ENCODE data around the gene SNAPC3. TPM values are rescaled to one million over a fixed set of nuclear protein-coding genes. Genes with fewer than 3 reads are reported as not detected.

Gene SNAPC3
- total RNA-seq, 2 experiments from 2014 or later: 54.2 to 57.2 TPM

GRCh38 chr9:15492485-15493150, 69.9 kb downstream of the SNAPC3 start:
- H3K79me2 ChIP-seq (ENCODE audit: insufficient read depth, low read depth, low read length): peaks cover 51% of the 10 kb centered on the region
- TF ChIP-seq EZH2phosphoT487 (IDR thresholded peaks at IDR 0.05; ENCODE audit: borderline replicate concordance, low read depth, low read length): no peak
- TF ChIP-seq, protein P1, sequence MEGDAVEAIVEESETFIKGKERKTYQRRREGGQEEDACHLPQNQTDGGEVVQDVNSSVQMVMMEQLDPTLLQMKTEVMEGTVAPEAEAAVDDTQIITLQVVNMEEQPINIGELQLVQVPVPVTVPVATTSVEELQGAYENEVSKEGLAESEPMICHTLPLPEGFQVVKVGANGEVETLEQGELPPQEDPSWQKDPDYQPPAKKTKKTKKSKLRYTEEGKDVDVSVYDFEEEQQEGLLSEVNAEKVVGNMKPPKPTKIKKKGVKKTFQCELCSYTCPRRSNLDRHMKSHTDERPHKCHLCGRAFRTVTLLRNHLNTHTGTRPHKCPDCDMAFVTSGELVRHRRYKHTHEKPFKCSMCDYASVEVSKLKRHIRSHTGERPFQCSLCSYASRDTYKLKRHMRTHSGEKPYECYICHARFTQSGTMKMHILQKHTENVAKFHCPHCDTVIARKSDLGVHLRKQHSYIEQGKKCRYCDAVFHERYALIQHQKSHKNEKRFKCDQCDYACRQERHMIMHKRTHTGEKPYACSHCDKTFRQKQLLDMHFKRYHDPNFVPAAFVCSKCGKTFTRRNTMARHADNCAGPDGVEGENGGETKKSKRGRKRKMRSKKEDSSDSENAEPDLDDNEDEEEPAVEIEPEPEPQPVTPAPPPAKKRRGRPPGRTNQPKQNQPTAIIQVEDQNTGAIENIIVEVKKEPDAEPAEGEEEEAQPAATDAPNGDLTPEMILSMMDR (conservative IDR thresholded peaks at IDR 0.05; ENCODE audit: low read length): no peak
- no peak overlapping the region for H3K4me2 ChIP-seq (ENCODE audit: low read length)
- no peak for DNase-seq (ENCODE audit: low spot score)
- ChIA-PET CTCF (ENCODE audit: unreplicated experiment) (no interaction called here), POLR2A (no interaction called here)
- H3K4me1 ChIP-seq (ENCODE audit: insufficient read depth, low read length, poor library complexity, severe bottlenecking): no peaks in the 10 kb centered on the region
- no peak overlapping the region for H3K27ac ChIP-seq (ENCODE audit: low read depth, low read length, poor library complexity, severe bottlenecking)
- intact Hi-C loops (cut with micrococcal nuclease; ENCODE audit: unreplicated experiment): loop anchor here (5.0 kb wide), 1 partner anchor 40 kb away; no protein-coding TSS in a partner anchor
- H2AFZ ChIP-seq (ENCODE audit: low read length): no peak overlapping the region
- H4K20me1 ChIP-seq (ENCODE audit: insufficient read depth, low read length): no peaks in the 10 kb centered on the region
- peaks cover 98% of the 10 kb centered on the region for H3K36me3 ChIP-seq (ENCODE audit: insufficient read depth, low read length)
- no TSS peak for BruUV-seq (replicated peaks)
- H3K4me3 ChIP-seq (ENCODE audit: low read depth, low read length, poor library complexity, severe bottlenecking): no peak overlapping the region
- H3K9me2 ChIP-seq (ENCODE audit: insufficient read depth, low read length): no peaks in the 10 kb centered on the region
- peaks cover 50% of the 10 kb centered on the region for H3K9me3 ChIP-seq (ENCODE audit: low read length)

DNA sequence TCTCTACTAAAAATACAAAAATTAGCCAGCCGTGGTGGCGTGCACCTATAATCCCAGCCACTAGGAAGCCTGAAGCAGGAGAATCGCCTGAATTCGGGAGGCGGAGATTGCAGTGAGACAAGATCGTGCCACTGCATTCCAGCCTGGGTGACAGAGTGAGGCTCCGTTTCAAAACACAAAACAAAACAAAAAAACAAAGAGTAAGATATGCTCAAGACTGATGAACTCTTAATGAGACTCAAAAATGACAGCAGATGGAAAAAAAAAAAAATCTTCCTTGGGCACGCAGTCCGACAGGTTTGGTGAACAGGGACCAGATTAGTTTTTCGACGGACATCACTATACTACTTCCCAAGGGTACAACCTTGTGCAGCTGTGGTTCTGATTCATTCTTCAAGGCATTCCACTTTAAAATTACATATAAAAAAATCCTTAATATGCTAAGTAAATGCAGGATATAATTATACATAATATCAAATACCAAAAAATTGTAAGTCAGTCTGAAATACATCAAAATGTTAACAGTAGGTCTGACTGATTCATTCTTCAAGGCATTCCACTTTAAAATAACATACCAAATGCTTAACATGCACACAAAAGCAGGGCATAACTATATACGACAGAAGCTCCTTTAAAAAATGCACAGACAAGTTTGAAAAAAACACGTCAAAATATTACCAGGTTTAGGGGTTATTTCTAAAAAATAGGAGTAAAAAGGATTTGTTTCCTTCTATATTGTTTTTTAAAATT, 75.7 kb downstream of the SNAPC3 start:
- peaks cover 98% of the 10 kb centered on the region for H3K36me3 ChIP-seq (ENCODE audit: insufficient read depth, low read length)
- ChIA-PET CTCF (ENCODE audit: unreplicated experiment) (no interaction called here), POLR2A (interaction anchor here (0.6 to 1.2 kb wide), 2 partner anchors 45 to 52 kb away, joined by 3 to 5 read pairs; no protein-coding TSS in a partner anchor)
- H3K27ac ChIP-seq (ENCODE audit: low read depth, low read length, poor library complexity, severe bottlenecking): no peak overlapping the region
- no peaks in the 10 kb centered on the region for H3K4me1 ChIP-seq (ENCODE audit: insufficient read depth, low read length, poor library complexity, severe bottlenecking)
- 0 out of 2 replicates have a peak, but pooled peaks cover 6% of the 10 kb centered on the region for H4K20me1 ChIP-seq (ENCODE audit: insufficient read depth, low read length)
- H3K79me2 ChIP-seq (ENCODE audit: insufficient read depth, low read depth, low read length): peaks cover 94% of the 10 kb centered on the region
- no peaks in the 10 kb centered on the region for H3K9me2 ChIP-seq (ENCODE audit: insufficient read depth, low read length)
- DNase-seq (ENCODE audit: low spot score): no peak
- H2AFZ ChIP-seq (ENCODE audit: low read length): no peak overlapping the region
- no peak overlapping the region for H3K4me2 ChIP-seq (ENCODE audit: low read length)
- TF ChIP-seq EZH2phosphoT487 (IDR thresholded peaks at IDR 0.05; ENCODE audit: borderline replicate concordance, low read depth, low read length): no peak
- TF ChIP-seq, protein P1 (conservative IDR thresholded peaks at IDR 0.05; ENCODE audit: low read length): no peak
- no TSS peak for BruUV-seq (replicated peaks)
- H3K4me3 ChIP-seq (ENCODE audit: low read depth, low read length, poor library complexity, severe bottlenecking): no peak overlapping the region
- intact Hi-C loops (cut with micrococcal nuclease; ENCODE audit: unreplicated experiment): no loop called here
- peaks cover 34% of the 10 kb centered on the region for H3K9me3 ChIP-seq (ENCODE audit: low read length)

Measured in OCI-LY7 (cell line).